Neural cell (in vitro differentiated cells): Measurements from ENCODE around the gene ZNF366. TPM values are rescaled to one million over a fixed set of nuclear protein-coding genes. Genes with fewer than 3 reads are reported as not detected.

Experiments
- H2AFZ ChIP-seq: fragments of 200-600, 300-800 bp; sonication (generic), shearing (Covaris generic); 2 replicates; pipeline ENCODE4 v1.6.0; 2014; ENCODE audit warnings: low read depth, mild to moderate bottlenecking, antibody characterized with exemption, low read length, moderate library complexity
- H3F3A ChIP-seq: fragments of 200-600 bp; shearing (Covaris generic); 2 replicates; pipeline ENCODE4 v1.6.1; 2016; ENCODE audit warnings: mild to moderate bottlenecking, moderate library complexity, mixed read lengths, antibody characterized with exemption, low read length; ENCODE audit not compliant: insufficient read depth, poor library complexity, severe bottlenecking
- H3K27ac ChIP-seq: fragments of 200-600, 300-800 bp; sonication (generic), shearing (Covaris generic); 2 replicates; pipeline ENCODE4 v1.5.1; 2014; ENCODE audit warnings: mild to moderate bottlenecking, low read length, moderate library complexity
- H3K27me3 ChIP-seq: fragments of 300-800, 200-600 bp; sonication (generic), shearing (Covaris generic); 2 replicates; pipeline ENCODE4 v1.6.0; 2014; ENCODE audit warnings: mild to moderate bottlenecking, low read depth, low read length, moderate library complexity; ENCODE audit not compliant: insufficient read depth
- H3K36me3 ChIP-seq: fragments of 300-800, 200-600 bp; sonication (generic), shearing (Covaris generic); 2 replicates; pipeline ENCODE4 v1.5.1; 2014; ENCODE audit warnings: mild to moderate bottlenecking, antibody characterized with exemption, low read length, moderate library complexity; ENCODE audit not compliant: insufficient read depth
- H3K4me2 ChIP-seq: fragments of 300-800, 200-600 bp; sonication (generic), shearing (Covaris generic); 2 replicates; pipeline ENCODE4 v1.6.0; 2014; ENCODE audit warnings: mild to moderate bottlenecking, low read length
- H3K4me3 ChIP-seq: fragments of 300-800, 200-600 bp; sonication (generic), shearing (Covaris generic); 2 replicates; pipeline ENCODE4 v1.5.1; 2014; ENCODE audit warnings: mild to moderate bottlenecking, low read length, moderate library complexity
- H3K79me2 ChIP-seq: fragments of 200-600 bp; shearing (Covaris generic); replicated peaks from 2 replicates; pipeline ENCODE4 v1.6.0; 2014; ENCODE audit warnings: mild to moderate bottlenecking, low read length, moderate library complexity; ENCODE audit not compliant: insufficient read depth
- H3K9ac ChIP-seq: fragments of 300-800, 200-600 bp; sonication (generic), shearing (Covaris generic); 2 replicates; pipeline ENCODE4 v1.6.1; 2016; ENCODE audit warnings: mild to moderate bottlenecking, low read length, mixed read lengths
- H3K9me2 ChIP-seq: fragments of 200-600 bp; shearing (Covaris generic); 2 replicates; pipeline ENCODE4 v1.6.1; 2016; ENCODE audit warnings: mild to moderate bottlenecking, low read length, mixed read lengths; ENCODE audit not compliant: insufficient read depth
- H3K9me3 ChIP-seq: fragments of 200-600, 300-800 bp; sonication (generic), shearing (Covaris generic); 2 replicates; pipeline ENCODE4 v1.6.1; 2016; ENCODE audit warnings: mild to moderate bottlenecking, mixed run types, low read length, moderate library complexity, mixed read lengths
- H4K20me1 ChIP-seq: fragments of 200-600 bp; shearing (Covaris generic); 2 replicates; pipeline ENCODE4 v1.6.1; 2016; ENCODE audit warnings: mild to moderate bottlenecking, mixed run types; ENCODE audit not compliant: insufficient read depth
- CTCF ChIP-seq: fragments of 450-650 bp; IDR thresholded peaks from 2 replicates; pipeline ENCODE4 v1.5.1; 2014; ENCODE audit warnings: antibody characterized with exemption, mild to moderate bottlenecking, moderate library complexity; ENCODE audit not compliant: poor library complexity, severe bottlenecking
- EP300 ChIP-seq: fragments of 450-650 bp; conservative IDR thresholded peaks from 2 replicates; pipeline ENCODE4 v1.6.1; 2014; ENCODE audit warnings: antibody characterized with exemption, mild to moderate bottlenecking, moderate library complexity; ENCODE audit not compliant: poor library complexity, severe bottlenecking
- EZH2 ChIP-seq: fragments of 200-600, 300-800 bp; shearing (Covaris generic), sonication (generic); IDR thresholded peaks from 2 replicates; pipeline ENCODE4 v1.6.1; 2014; ENCODE audit warnings: antibody characterized with exemption, low read length, borderline replicate concordance, mild to moderate bottlenecking; ENCODE audit not compliant: insufficient read depth, poor library complexity, severe bottlenecking
- MXI1 ChIP-seq: fragments of 450-650 bp; conservative IDR thresholded peaks from 2 replicates; pipeline ENCODE4 v1.6.1; 2014; ENCODE audit warnings: antibody characterized with exemption, mild to moderate bottlenecking; ENCODE audit not compliant: poor library complexity, severe bottlenecking
- POLR2AphosphoS5 ChIP-seq: IDR thresholded peaks from 2 replicates; pipeline ENCODE4 v1.6.1; 2012
- RAD21 ChIP-seq: fragments of 450-650 bp; conservative IDR thresholded peaks from 2 replicates; pipeline ENCODE4 v1.6.1; 2014; ENCODE audit warnings: antibody characterized with exemption, mild to moderate bottlenecking, moderate library complexity
- REST ChIP-seq: IDR thresholded peaks from 2 replicates; pipeline ENCODE4 v1.6.1; 2012; ENCODE audit warnings: borderline replicate concordance
- SMC3 ChIP-seq: fragments of 450-650 bp; conservative IDR thresholded peaks from 2 replicates; pipeline ENCODE4 v1.6.1; 2014; ENCODE audit warnings: antibody characterized with exemption, mild to moderate bottlenecking, moderate library complexity; ENCODE audit not compliant: poor library complexity
- TAF1 ChIP-seq: IDR thresholded peaks from 2 replicates; pipeline ENCODE4 v1.6.1; 2012; ENCODE audit warnings: low read depth
- polyA plus RNA-seq: library from polyadenylated mRNA; depleted of rRNA; stranded (reverse); fragments of >200 nt; gene quantifications from 2 replicates; pipeline ENCODE4 v1.2.3, GENCODE V29; 2014

ZNF366 gene
- polyA plus RNA-seq, 1 donor from 2014 or later, result not detected

DNA sequence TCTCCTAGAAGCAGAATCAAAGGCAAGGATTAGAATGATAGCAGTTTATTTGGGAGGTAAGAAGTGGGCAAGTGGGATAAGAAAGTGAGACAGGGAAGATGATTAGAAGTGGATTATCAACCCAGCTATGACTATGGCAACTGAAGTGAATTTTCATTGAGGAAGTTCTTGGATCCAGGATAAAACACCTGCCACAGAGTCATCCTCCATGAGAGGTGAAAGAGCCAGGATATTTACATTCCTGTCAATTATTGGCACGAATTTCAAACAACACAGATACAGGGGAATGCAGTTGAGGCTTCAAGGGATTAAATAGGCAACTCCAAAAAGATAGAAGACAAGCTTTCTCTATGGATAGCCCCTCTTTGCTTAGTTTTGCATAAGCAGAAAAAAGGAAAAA is 31.8 kb upstream of the ZNF366 start:
- Histone ChIP-seq H3K36me3 (no peaks in the 10 kb centered on the region), H3F3A (no peaks in the 10 kb centered on the region), H3K4me2 (no peak overlapping the region), H3K9me2 (no peaks in the 10 kb centered on the region), H3K9ac (no peak overlapping the region), H3K27me3 (no peaks in the 10 kb centered on the region), H3K27ac (no peak overlapping the region), H3K79me2 (no peaks in the 10 kb centered on the region), H2AFZ (no peak overlapping the region), H3K4me3 (no peak overlapping the region), H4K20me1 (no peaks in the 10 kb centered on the region), H3K9me3 (no peaks in the 10 kb centered on the region)
- TF ChIP-seq EZH2 (no peak), MXI1 (no peak), TAF1 (no peak), REST (no peak), CTCF (no peak), POLR2AphosphoS5 (no peak), SMC3 (no peak), EP300 (no peak), RAD21 (no peak)

DNA sequence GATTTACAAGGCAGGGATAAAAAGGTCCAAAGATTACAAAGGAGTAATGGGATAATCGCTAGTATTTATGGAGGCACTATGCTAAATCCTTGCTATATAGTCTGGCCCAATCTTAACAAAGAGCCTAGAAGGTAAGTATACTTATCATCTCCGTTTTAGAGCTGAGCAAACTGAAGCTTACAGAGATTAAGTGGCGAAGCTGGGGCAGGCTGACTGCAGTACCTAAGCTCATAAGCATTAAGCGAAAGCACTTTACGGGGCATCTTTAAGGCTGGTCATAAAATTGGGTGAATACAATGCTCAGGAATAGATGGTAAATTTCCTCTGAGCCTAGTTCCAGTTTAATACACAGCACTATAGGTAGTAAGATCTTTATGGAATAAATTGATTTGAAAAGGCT is 30.0 kb upstream of the ZNF366 start:
- no peak overlapping the region for H2AFZ ChIP-seq

More for the DNA sequence above, 30.0 kb upstream of the ZNF366 start:
- H3K4me2 ChIP-seq, result no peak overlapping the region
- no peaks in the 10 kb centered on the region for H3K79me2 ChIP-seq
- H3F3A ChIP-seq, result no peaks in the 10 kb centered on the region
- H3K4me3 ChIP-seq, result no peak overlapping the region
- H3K27ac ChIP-seq, result no peak overlapping the region
- no peaks in the 10 kb centered on the region for H3K9me3 ChIP-seq
- H3K36me3 ChIP-seq, result no peaks in the 10 kb centered on the region
- H4K20me1 ChIP-seq, result no peaks in the 10 kb centered on the region
- no peak overlapping the region for H3K9ac ChIP-seq
- H3K9me2 ChIP-seq, result no peaks in the 10 kb centered on the region
- TF ChIP-seq MXI1, result no peak
- TF ChIP-seq REST, result no peak
- no peak for TF ChIP-seq RAD21
- no peak for TF ChIP-seq TAF1
- TF ChIP-seq EP300, result no peak
- no peak for TF ChIP-seq SMC3
- no peak for TF ChIP-seq POLR2AphosphoS5
- TF ChIP-seq CTCF, result no peak
- TF ChIP-seq EZH2, result no peak
- H3K27me3 ChIP-seq, result no peaks in the 10 kb centered on the region
